Natural killer cell treated with Interleukin-12 subunit alpha and Interleukin-12 subunit beta and Interleukin-15 and Interleukin-18, amount 100 ng/mL, for 72 hours (primary cell): ENCODE measurements around the gene IL12A. TPM values are rescaled to one million over a fixed set of nuclear protein-coding genes. Genes with fewer than 3 reads are reported as not detected.

Source experiments
- ATAC-seq, 2 donors: fragments of 150-1000 bp; cut with Tn5 transposase in 1 of 2; sonication (Bioruptor Pico), chemical (Tn5 transposase) in 1 of 2; 2 replicates each; pipeline ENCODE4 v1.10.0; 2021
- DNase-seq: peaks from one replicate; pipeline ENCODE4 v3.0.0; 2022; ENCODE audit warnings: low spot score
- H3K27ac Mint-ChIP-seq, 2 donors: 1 replicate in 1 of 2; 2 replicates in 1 of 2; pipeline ENCODE4 v1.8.0; 2022; ENCODE audit warnings: mixed read lengths in 2 of 2, mild to moderate bottlenecking in 1 of 2, moderate library complexity in 1 of 2
- H3K27me3 Mint-ChIP-seq, 2 donors: 1 replicate in 1 of 2; 2 replicates in 1 of 2; pipeline ENCODE4 v1.8.0; 2022; ENCODE audit warnings: mixed read lengths in 2 of 2
- H3K36me3 Mint-ChIP-seq: one replicate; pipeline ENCODE4 v1.8.0; 2022; ENCODE audit warnings: mixed read lengths
- H3K4me1 Mint-ChIP-seq, 2 donors: 1 replicate in 1 of 2; 2 replicates in 1 of 2; pipeline ENCODE4 v1.8.0; 2022; ENCODE audit warnings: low read depth in 2 of 2, mixed read lengths in 2 of 2, mild to moderate bottlenecking in 1 of 2
- H3K4me3 Mint-ChIP-seq: one replicate; pipeline ENCODE4 v1.8.0; 2022; ENCODE audit warnings: mixed read lengths
- H3K9me3 Mint-ChIP-seq: 2 replicates; pipeline ENCODE4 v1.8.0; 2022; ENCODE audit warnings: mixed read lengths
- total RNA-seq, 2 donors: library from RNA; stranded (reverse); gene quantifications; one replicate each; pipeline ENCODE4 v1.2.3, GENCODE V29; 2022

Gene IL12A
- 1 to 10 TPM in 1 of 2 donors, under 1 TPM in 1; 0.31 to 1.5 TPM for total RNA-seq

GRCh38 chr3:159988617-159989271 is at the start of gene IL12A:
TSS of gene IL12A (plus strand) at chr3:159988835.
- Mint-ChIP-seq H3K36me3 (no peaks in the 10 kb centered on the region), H3K27me3 (peaks cover 13 to 17% of the 10 kb centered on the region in 2 donors), H3K4me3 (peak within 1 kb of the TSS; percentile 88), H3K27ac (peak within 1 kb of the TSS; percentile 16 to 93), H3K4me1 (peaks cover 18% of the 10 kb centered on the region in 2 donors), H3K9me3 (no peaks in the 10 kb centered on the region)
- ATAC-seq = peak; percentile 97
- peak; percentile 87 for DNase-seq

- Mint-ChIP-seq H3K27me3 (peaks cover 8 to 16% of the 10 kb centered on the region in 2 donors), H3K36me3 (no peaks in the 10 kb centered on the region), H3K9me3 (no peaks in the 10 kb centered on the region), H3K27ac (no peak overlapping the region), H3K4me1 (peaks cover 0 to 4% of the 10 kb centered on the region in 2 donors), H3K4me3 (no peak overlapping the region)
- ATAC-seq (peak in 1 of 2 donors; percentile 57), DNase-seq (no peak)
Observed at GRCh38 chr3:159941038-159942000, 47.3 kb upstream of the IL12A start.

GRCh38 chr3:159944781-159945180 is 43.9 kb upstream of the IL12A start:
- H3K27ac Mint-ChIP-seq = no peak overlapping the region
- DNase-seq (no peak), ATAC-seq (no peak)
- H3K9me3 Mint-ChIP-seq = no peaks in the 10 kb centered on the region
- no peak overlapping the region for H3K4me3 Mint-ChIP-seq
- peaks cover 13 to 25% of the 10 kb centered on the region in 2 donors for H3K27me3 Mint-ChIP-seq
- peaks cover 0 to 4% of the 10 kb centered on the region in 2 donors for H3K4me1 Mint-ChIP-seq
- no peaks in the 10 kb centered on the region for H3K36me3 Mint-ChIP-seq

- ATAC-seq = no peak
- H3K27me3 Mint-ChIP-seq = peaks cover 16 to 25% of the 10 kb centered on the region in 2 donors
Observed at GRCh38 chr3:159945930-159946329, 42.7 kb upstream of the IL12A start.

GRCh38 chr3:159947220-159947619 is 41.4 kb upstream of the IL12A start:
- DNase-seq (no peak), ATAC-seq (no peak)
- Mint-ChIP-seq H3K4me3 (no peak overlapping the region), H3K27ac (no peak overlapping the region), H3K36me3 (no peaks in the 10 kb centered on the region), H3K9me3 (no peaks in the 10 kb centered on the region), H3K27me3 (peaks cover 12 to 25% of the 10 kb centered on the region in 2 donors), H3K4me1 (no peaks in the 10 kb centered on the region)

More at GRCh38 chr3:159945930-159946329, 42.7 kb upstream of the IL12A start:
- DNase-seq = no peak
- Mint-ChIP-seq H3K9me3 (no peaks in the 10 kb centered on the region), H3K27ac (no peak overlapping the region), H3K4me1 (peaks cover 0 to 4% of the 10 kb centered on the region in 2 donors), H3K4me3 (no peak overlapping the region), H3K36me3 (no peaks in the 10 kb centered on the region)

DNA sequence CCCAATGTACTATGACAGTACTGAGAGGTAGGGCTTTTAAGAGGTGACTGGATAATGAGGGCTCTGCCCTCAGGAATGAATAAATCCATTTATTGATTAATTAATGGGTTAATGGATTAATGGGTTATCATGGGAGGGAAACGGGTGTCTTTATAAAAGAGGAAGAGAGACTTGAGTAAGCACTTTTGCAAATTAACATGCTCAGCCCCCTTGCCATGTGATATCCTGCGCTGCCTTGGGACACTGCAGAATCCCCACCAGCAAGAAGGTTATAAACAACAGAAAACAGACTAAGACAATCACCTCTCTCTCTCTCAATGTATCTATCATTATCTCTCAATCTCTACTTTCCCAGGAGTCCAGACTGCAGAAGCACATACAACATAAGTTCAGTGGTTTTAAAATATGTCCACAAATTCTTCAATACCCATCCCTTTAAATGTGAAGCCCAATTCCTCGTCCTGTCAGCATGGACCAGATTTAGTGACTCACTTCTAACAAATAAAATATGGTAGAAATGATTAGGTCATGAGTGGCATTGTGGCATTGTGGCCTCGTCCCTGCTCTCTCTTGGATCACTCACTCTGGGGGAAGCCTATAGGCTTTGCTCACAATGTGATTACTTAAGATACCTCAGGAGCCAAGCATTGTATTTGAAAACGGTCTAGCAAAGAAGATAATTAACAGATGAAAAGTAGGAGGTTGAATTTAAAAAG is 40.0 kb upstream of the IL12A start:
- no peak overlapping the region for H3K27ac Mint-ChIP-seq
- H3K36me3 Mint-ChIP-seq = no peaks in the 10 kb centered on the region
- H3K9me3 Mint-ChIP-seq = no peaks in the 10 kb centered on the region
- ATAC-seq (no peak), DNase-seq (no peak)
- no peak overlapping the region for H3K4me3 Mint-ChIP-seq
- H3K4me1 Mint-ChIP-seq = no peaks in the 10 kb centered on the region
- H3K27me3 Mint-ChIP-seq = peaks cover 18 to 30% of the 10 kb centered on the region in 2 donors

DNA sequence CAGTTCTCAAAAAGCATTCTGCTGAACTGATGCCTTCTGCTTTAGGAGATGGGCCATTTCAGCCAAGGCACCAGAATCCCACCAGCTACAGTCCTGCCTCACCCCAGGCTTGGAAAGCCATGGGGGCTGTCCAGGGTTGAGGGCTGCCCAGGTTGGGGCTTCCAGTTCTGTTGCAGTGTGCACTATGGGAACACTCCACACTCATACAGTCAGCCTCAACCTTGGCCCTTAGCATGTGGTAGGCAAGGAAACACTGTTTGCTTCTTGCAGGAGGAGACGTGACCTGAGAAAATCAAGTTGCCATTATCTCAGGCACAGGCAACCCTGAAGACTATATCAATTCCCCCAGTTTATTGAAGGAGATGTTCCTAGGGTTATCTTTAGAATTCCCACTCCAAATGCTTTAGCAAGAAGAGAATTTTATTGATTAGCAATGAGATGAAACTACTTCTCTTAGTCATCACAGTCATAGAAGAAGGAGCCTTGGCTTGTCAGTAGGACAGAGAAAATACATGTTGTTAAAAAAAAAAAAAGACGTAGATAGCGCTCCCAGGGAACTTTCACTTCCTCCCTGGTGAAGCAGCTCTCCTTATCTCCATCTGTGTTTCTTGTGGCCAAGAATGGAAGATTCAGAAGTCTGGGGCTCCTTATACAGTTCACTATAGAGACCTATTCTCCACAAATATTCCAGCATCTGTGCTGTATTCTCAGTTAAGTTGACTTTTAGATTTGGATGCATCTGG is 38.3 kb upstream of the IL12A start:
- Mint-ChIP-seq H3K27me3 (peaks cover 21 to 25% of the 10 kb centered on the region in 2 donors), H3K4me3 (no peak overlapping the region), H3K4me1 (no peaks in the 10 kb centered on the region), H3K36me3 (no peaks in the 10 kb centered on the region), H3K27ac (no peak overlapping the region), H3K9me3 (no peaks in the 10 kb centered on the region)
- DNase-seq (no peak), ATAC-seq (peak in 1 of 2 donors; percentile 17)

- no peaks in the 10 kb centered on the region for H3K36me3 Mint-ChIP-seq
Observed at GRCh38 chr3:159951540-159951939, 37.1 kb upstream of the IL12A start.

GRCh38 chr3:159953325-159954085 is 35.1 kb upstream of the IL12A start:
- DNase-seq = no peak
- no peaks in the 10 kb centered on the region for H3K36me3 Mint-ChIP-seq
- H3K27ac Mint-ChIP-seq = no peak overlapping the region
- H3K9me3 Mint-ChIP-seq = no peaks in the 10 kb centered on the region
- peaks cover 23 to 24% of the 10 kb centered on the region in 2 donors for H3K27me3 Mint-ChIP-seq
- H3K4me3 Mint-ChIP-seq = no peak overlapping the region
- ATAC-seq = no peak
- no peaks in the 10 kb centered on the region for H3K4me1 Mint-ChIP-seq

More at GRCh38 chr3:159951540-159951939, 37.1 kb upstream of the IL12A start:
- Mint-ChIP-seq H3K4me3 (no peak overlapping the region), H3K4me1 (no peaks in the 10 kb centered on the region), H3K27ac (no peak overlapping the region), H3K27me3 (peaks cover 19 to 24% of the 10 kb centered on the region in 2 donors), H3K9me3 (no peaks in the 10 kb centered on the region)
- DNase-seq (no peak), ATAC-seq (no peak)

- Mint-ChIP-seq H3K27me3 (peaks cover 10 to 12% of the 10 kb centered on the region in 2 donors), H3K4me3 (no peak overlapping the region), H3K4me1 (peaks cover 0 to 5% of the 10 kb centered on the region in 2 donors), H3K27ac (no peak overlapping the region), H3K36me3 (no peaks in the 10 kb centered on the region), H3K9me3 (no peaks in the 10 kb centered on the region)
- ATAC-seq (no peak), DNase-seq (no peak)
Observed at GRCh38 chr3:159960188-159961148, 28.2 kb upstream of the IL12A start.

DNA sequence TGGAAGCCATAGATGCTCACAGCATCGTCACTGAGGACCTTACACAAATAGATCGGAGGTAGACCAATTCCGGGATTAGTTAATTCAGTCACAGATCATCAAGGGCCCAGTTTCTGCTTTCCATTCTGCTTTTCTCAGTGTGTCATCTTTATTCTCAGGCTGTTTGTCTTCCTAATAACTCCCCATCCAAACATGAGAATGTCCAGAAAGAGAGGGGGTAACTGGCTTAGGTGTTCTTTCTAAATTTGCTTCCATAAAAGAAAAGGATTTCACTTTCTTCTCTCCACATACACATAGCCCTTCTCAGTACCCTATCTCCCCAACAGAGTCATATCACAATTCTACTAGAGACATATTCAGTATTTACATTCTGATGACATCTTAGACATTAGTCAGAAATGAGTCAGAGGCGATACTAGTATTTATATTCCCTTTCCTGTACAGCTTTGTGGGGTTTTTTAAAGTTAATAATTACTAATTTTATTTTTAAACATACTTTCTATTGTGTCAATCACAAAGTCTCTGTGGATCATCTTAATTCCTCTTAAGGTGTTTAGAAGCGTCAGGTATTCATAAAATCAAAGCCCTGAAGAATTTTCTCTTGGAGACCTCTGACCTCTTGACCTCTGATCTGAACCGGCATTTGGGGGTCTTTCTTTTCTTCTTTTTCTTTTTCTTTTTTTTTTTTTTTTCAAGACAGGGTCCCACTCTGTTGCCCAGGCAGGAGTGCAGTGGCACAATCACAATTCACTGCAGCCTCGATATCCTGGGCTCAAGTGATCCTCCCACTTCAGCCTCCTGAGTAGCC is 24.3 kb upstream of the IL12A start:
- ATAC-seq (peak in 1 of 2 donors; percentile 57), DNase-seq (no peak)
- H3K36me3 Mint-ChIP-seq = no peaks in the 10 kb centered on the region
- peaks cover 9 to 17% of the 10 kb centered on the region in 2 donors for H3K27me3 Mint-ChIP-seq
- no peaks in the 10 kb centered on the region for H3K9me3 Mint-ChIP-seq
- peaks cover 0 to 9% of the 10 kb centered on the region in 2 donors for H3K4me1 Mint-ChIP-seq
- no peak overlapping the region for H3K4me3 Mint-ChIP-seq
- no peak overlapping the region for H3K27ac Mint-ChIP-seq
